GM12878 (cell line): Measurements from ENCODE around the gene CDYL.

Experiments
- CHD2 ChIP-seq: IDR thresholded peaks from 2 replicates; pipeline ENCODE4 v1.6.1; 2011; ENCODE audit warnings: low read depth, low read length, improper control_type of control experiment, borderline replicate concordance
- KAT2A ChIP-seq: conservative IDR thresholded peaks from 2 replicates; pipeline ENCODE4 v1.6.1; 2011; ENCODE audit warnings: low read depth, low read length; ENCODE audit not compliant: control insufficient read depth
- MYC ChIP-seq: IDR thresholded peaks from 2 replicates; pipeline ENCODE4 v1.6.1; 2011; ENCODE audit warnings: mild to moderate bottlenecking, low read length, moderate library complexity, inconsistent platforms; ENCODE audit not compliant: insufficient read depth, insufficient replicate concordance, insufficient read length, severe bottlenecking
- PAX8 ChIP-seq: fragments of 450-650 bp; IDR thresholded peaks from 2 replicates; pipeline ENCODE4 v1.6.1; 2017; ENCODE audit warnings: mild to moderate bottlenecking, moderate library complexity
- POLR2A ChIP-seq: IDR thresholded peaks from 2 replicates; pipeline ENCODE4 v1.6.1; 2011; ENCODE audit warnings: low read depth, mild to moderate bottlenecking, low read length
- RAD51 ChIP-seq: fragments of 450-650 bp; IDR thresholded peaks from 2 replicates; pipeline ENCODE4 v1.6.1; 2016; ENCODE audit warnings: moderate library complexity, mild to moderate bottlenecking, inconsistent platforms
- TF ChIP-seq, protein P1 (sequence below), 3 experiments: IDR thresholded peaks in 2 of 3; conservative IDR thresholded peaks in 1 of 3; 2 replicates each; pipeline ENCODE4 v1.5.1; 2011; ENCODE audit warnings: low read depth in 3 of 3, low read length in 3 of 3, mild to moderate bottlenecking in 3 of 3, control low read depth in 2 of 3, moderate library complexity in 2 of 3, inconsistent platforms in 1 of 3, mixed read lengths in 1 of 3; ENCODE audit not compliant: control insufficient read depth in 2 of 3, insufficient read depth in 1 of 3; ENCODE audit errors: extremely low read depth in 1 of 3
- TF ChIP-seq, protein P2 (sequence below): IDR thresholded peaks from 2 replicates; pipeline ENCODE4 v1.6.1; 2011; ENCODE audit warnings: low read depth, mild to moderate bottlenecking, low read length, moderate library complexity, borderline replicate concordance; ENCODE audit errors: extremely low read depth

DNA sequence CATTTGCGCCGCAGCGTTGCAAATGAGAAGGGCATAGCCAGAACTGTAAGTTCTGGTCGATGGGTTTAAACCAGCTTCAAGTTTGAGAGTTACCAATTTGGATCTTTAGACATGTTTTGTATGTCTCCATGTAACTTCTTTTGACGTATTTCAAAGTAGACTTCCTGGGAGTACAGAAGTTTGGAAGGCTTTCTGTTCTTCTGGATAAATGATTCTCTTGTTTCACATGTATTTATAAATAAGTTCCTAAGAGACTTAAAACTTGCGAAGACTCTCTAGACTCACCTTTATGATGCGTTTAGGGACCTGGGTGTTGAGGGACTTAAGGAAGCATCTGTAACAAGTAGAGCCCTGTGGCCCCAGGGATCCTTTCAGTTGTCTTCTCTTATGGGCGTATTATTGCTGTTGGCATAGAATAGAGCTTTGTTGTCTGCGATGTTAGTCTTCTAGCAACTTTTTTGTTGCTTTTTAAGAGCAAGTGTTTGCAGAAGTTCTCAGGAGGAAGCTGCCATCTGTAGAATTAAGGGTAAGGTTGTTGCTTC lies 1.3 kb downstream of the CDYL start:
- TF ChIP-seq CHD2 (no peak), PAX8 (no peak), POLR2A (no peak), MYC (no peak), RAD51 (no peak), KAT2A (no peak)
- TF ChIP-seq, protein P1, sequence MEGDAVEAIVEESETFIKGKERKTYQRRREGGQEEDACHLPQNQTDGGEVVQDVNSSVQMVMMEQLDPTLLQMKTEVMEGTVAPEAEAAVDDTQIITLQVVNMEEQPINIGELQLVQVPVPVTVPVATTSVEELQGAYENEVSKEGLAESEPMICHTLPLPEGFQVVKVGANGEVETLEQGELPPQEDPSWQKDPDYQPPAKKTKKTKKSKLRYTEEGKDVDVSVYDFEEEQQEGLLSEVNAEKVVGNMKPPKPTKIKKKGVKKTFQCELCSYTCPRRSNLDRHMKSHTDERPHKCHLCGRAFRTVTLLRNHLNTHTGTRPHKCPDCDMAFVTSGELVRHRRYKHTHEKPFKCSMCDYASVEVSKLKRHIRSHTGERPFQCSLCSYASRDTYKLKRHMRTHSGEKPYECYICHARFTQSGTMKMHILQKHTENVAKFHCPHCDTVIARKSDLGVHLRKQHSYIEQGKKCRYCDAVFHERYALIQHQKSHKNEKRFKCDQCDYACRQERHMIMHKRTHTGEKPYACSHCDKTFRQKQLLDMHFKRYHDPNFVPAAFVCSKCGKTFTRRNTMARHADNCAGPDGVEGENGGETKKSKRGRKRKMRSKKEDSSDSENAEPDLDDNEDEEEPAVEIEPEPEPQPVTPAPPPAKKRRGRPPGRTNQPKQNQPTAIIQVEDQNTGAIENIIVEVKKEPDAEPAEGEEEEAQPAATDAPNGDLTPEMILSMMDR (IDR thresholded peaks at IDR 0.05 in 2 of 3, conservative IDR thresholded peaks at IDR 0.05 in 1 of 3; ENCODE audit: control insufficient read depth in 2 of 3, extremely low read depth in 1 of 3, insufficient read depth in 1 of 3, low read depth in 3 of 3, low read length in 3 of 3) = no peak
- TF ChIP-seq, protein P2, sequence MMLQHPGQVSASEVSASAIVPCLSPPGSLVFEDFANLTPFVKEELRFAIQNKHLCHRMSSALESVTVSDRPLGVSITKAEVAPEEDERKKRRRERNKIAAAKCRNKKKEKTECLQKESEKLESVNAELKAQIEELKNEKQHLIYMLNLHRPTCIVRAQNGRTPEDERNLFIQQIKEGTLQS = no peak
